ENCODE data around the gene MSANTD2.

- TF ChIP-seq REST (IDR thresholded peaks at IDR 0.05; ENCODE audit: unreplicated experiment) (no peak), CTCF (conservative IDR thresholded peaks at IDR 0.05; ENCODE audit: low read depth in 2 of 2) (no peak), EZH2 (IDR thresholded peaks at IDR 0.05; ENCODE audit: low read depth, unreplicated experiment) (no peak), ETS1 (IDR thresholded peaks at IDR 0.05) (no peak), POLR2AphosphoS5 (IDR thresholded peaks at IDR 0.05; ENCODE audit: low read depth) (no peak), ZNF462 (CRISPR knock-in tag; IDR thresholded peaks at IDR 0.05) (no peak), EZH2phosphoT487 (IDR thresholded peaks at IDR 0.05; ENCODE audit: unreplicated experiment) (no peak), JUNB (IDR thresholded peaks at IDR 0.05; ENCODE audit: unreplicated experiment) (no peak), CREB1 (CRISPR knock-in tag; IDR thresholded peaks at IDR 0.05; ENCODE audit: low read depth) (no peak), NANOG (IDR thresholded peaks at IDR 0.05; ENCODE audit: borderline replicate concordance) (no peak), ZNF114 (CRISPR knock-in tag; IDR thresholded peaks at IDR 0.05) (no peak), STAT1 (IDR thresholded peaks at IDR 0.05; ENCODE audit: unreplicated experiment) (no peak)
Observed at GRCh38 chr11:124801636-124802312, 1.6 kb upstream of the MSANTD2 start.
